Stimulated activated CD8-positive, alpha-beta memory T cell treated with anti-CD3 and anti-CD28 coated beads, Interleukin-4, amount 100 ng/mL, for 1 hour (primary cell): ENCODE data around the gene SYT2.
"Not testable (repeated sequence)": the region's sequence is repeated elsewhere in the genome, so short reads cannot be mapped to it uniquely, and the experiment has no call there.

Experiments used
- DNase-seq, 2 donors: peaks; one replicate each; pipeline ENCODE4 v3.0.0-alpha.2; 2020; ENCODE audit warnings: low read depth in 2 of 2, low spot score in 1 of 2

SYT2 gene

DNA sequence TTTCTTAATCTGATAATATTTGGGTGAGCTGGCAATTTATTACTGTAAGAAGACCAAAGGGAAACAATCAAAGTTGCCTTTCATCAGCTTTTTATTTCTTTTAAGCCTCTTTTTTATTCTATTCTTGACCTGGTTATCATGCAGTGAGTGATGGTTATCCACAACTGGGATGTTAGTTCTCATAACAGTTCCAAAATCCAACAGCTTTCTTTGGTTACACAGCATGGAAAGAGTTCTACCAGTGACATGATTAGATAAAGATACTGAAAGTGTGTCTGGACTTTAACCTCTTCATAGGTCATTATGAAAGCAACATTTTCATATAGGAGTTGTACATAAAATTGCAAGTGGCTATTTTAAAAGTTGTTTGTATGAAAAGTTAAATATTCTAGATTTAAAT, 163.0 kb downstream of the SYT2 start:
- no peak for DNase-seq

DNA sequence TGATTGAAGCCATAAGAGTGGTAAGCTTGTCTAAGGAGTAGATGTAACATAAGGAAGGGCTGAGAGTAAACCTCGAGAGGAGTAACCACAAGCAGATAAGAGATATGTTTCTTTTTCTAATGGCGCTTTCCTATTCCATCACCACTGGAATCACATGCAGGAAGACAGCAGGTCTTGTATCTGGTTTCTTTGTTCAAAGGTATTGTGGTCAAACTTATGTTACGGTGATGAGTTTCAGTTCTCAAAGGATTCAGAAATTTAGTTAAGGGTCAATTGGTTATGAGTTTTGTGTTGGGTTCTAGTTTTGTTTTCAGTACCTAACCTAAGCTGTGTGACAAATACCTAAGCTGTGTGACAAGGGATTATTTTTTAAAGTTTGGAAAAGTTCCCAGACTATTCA, 163.5 kb downstream of the SYT2 start:
- DNase-seq: not testable (repeated sequence)

DNA sequence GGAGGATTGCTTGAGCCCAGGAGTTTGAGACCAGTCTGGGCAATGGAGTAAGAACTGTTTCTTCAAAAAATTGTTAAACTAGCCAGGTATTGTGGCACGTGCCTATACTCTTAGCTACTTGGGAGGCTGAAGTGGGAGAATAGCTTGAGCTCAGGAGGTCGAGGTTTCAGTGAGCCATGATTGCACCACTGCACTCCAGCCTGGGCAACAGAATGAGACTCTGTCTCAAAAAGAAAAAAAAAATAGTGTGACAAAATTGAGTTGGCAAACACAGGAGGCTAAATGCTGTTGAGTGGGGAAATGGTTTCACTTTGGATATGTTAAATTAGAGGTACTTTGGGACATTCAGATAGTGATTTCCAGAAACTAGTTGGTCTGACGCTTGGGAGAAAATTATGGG, 163.9 kb downstream of the SYT2 start:
- not testable (repeated sequence) for DNase-seq

DNA sequence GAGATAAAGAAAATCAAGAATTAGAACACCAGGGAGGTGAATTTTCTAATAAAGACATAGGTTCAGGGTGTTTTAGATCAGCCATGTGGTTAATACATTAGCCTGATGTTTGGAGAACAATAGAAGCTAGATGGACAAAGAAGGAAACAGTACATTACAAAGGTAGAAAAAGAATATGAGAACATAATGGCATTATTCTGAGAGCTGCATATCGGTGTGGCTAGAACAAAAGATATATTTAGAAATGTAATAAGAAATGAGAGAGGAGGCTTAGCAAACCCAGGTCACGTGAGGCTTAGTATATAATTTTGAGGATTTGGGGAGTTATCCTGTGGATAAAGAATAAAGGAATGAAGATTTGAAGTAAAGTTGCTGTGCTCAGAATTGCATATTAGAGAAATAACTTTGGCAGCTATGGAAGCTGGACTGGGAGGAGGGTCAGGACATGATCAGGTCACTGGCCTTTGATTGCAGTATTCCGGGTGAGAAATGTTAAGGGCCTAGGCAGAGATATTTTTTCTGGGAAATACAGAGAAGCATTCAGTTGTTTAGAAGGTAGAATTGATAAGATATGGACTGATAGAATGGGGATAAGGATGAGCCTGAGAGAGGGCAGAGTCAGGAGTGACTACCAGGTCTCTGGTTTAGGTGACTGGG, 164.5 kb downstream of the SYT2 start:
- not testable (repeated sequence) for DNase-seq

DNA sequence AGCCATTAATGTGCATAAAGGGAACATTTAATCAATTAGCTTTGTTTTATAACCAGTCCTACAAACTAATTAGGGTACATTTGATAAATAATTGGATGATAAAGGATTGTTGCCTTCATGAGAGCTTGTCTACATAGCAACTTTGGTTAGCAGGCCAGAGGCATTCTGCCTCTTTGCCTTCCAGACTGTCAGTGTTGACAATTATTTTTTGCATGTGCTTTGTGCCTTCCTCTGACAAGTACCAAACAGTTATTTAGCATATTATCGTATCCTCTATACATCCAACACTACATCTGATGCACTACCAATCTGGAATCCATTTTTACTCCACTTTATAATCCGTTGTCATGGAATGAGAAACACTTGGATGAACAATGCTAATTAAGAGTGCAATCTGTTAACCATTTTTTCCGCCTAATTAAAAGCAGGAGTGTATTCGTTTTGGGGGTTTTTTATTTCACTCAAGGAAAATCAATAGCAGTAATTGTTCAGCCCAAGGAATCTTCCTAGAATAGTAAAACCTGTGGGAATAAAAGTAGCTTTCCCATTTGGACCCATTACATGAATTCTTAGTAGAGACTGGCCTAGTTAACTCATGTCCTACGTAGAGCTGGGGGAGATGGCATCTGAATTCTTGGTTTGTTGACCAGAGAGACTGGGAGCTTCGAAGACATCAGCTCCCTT, 165.3 kb downstream of the SYT2 start:
- not testable (repeated sequence) for DNase-seq

DNA sequence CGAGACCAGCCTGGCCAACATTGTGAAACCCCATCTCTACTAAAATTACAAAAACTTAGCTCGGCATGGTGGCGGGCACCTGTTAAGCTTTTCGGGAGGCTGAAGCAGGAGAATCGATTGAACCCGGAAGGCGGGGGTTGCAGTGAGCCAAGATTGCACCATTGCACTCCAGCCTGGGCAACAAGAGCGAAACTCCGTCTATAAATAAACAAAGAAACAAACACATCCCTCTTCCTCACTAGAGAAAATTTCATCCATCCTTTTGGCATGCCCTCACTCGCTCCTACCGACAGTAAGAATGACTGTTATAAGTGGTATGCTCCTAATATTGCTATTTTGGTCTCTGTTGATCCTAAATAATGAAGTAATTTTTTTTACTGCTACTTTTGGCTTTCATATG, 166.7 kb downstream of the SYT2 start:
- not testable (repeated sequence) for DNase-seq

DNA sequence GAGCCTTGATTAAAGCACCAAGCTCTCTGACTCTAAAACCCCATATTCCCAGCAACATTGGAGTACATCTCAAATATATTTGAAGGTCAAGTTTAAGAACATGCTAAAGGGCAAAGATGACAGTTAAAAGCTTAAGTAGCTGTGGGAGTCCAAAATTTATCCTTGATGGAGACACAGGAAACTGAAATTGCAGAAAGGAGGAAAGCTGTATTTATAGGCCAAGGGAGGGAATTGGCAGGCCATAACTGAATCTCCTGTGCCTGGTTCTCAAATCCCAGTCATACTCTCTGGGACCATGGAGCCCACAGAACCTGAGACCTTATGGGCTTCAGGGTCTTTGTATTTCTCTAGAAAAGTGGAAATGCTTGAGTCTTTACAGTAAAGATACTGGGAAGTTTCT, 167.8 kb downstream of the SYT2 start:
- DNase-seq: not testable (repeated sequence)

DNA sequence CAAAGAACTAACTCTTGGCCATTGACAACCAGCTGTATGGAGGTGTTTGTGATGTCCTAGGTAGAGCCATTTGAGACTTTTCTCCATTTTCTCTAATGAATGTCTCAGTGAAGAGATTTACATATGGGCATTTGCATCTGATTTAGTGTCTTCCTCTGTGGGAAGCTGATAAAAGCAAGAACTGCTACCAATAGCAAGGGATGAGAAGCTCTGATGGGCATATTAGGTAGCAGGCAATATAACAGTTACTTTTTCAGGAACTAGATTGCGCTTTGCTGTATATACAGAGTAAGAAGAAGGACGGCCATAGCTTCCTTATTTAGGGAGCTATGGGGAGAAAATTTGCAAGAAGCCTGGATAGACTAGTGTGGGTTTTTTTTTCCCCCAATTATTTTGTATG, 169.4 kb downstream of the SYT2 start:
- DNase-seq: not testable (repeated sequence)
